ENCODE data around the gene NCOA1.

Gene NCOA1

GRCh38 chr2:24497685-24498084 is 6.6 kb downstream of the NCOA1 start:
- TF ChIP-seq PAX5 (IDR thresholded peaks at IDR 0.05; ENCODE audit: insufficient read depth, low read length, severe bottlenecking) (no peak), POLR2A (IDR thresholded peaks at IDR 0.05; ENCODE audit: low read depth, low read length) (no peak), SPI1 (IDR thresholded peaks at IDR 0.05; ENCODE audit: low read depth, low read length) (no peak), POLR2AphosphoS5 (IDR thresholded peaks at IDR 0.05; ENCODE audit: low read depth, low read length) (no peak), POU2F2 (IDR thresholded peaks at IDR 0.05; ENCODE audit: low read depth, low read length) (no peak), TAF1 (IDR thresholded peaks at IDR 0.05; ENCODE audit: low read depth, low read length) (no peak)
- no peak for FAIRE-seq
- DNase-seq (ENCODE audit: insufficient read length, low spot score), result no peak

- TF ChIP-seq TAF1 (IDR thresholded peaks at IDR 0.05; ENCODE audit: low read depth, low read length), result no peak
- TF ChIP-seq POLR2A (IDR thresholded peaks at IDR 0.05; ENCODE audit: low read depth, low read length), result no peak
- TF ChIP-seq POU2F2 (IDR thresholded peaks at IDR 0.05; ENCODE audit: low read depth, low read length), result no peak
- TF ChIP-seq SPI1 (IDR thresholded peaks at IDR 0.05; ENCODE audit: low read depth, low read length), result no peak
- TF ChIP-seq POLR2AphosphoS5 (IDR thresholded peaks at IDR 0.05; ENCODE audit: low read depth, low read length), result no peak
- TF ChIP-seq PAX5 (IDR thresholded peaks at IDR 0.05; ENCODE audit: insufficient read depth, low read length, severe bottlenecking), result no peak
- DNase-seq (ENCODE audit: insufficient read length, low spot score) (no peak), FAIRE-seq (no peak)
These were observed 7.1 kb downstream of the NCOA1 start for GRCh38 chr2:24498121-24498520.

- no peak for DNase-seq (ENCODE audit: insufficient read length, low spot score)
- no peak for TF ChIP-seq POLR2A (IDR thresholded peaks at IDR 0.05; ENCODE audit: low read depth, low read length)
- peak; percentile 62 for FAIRE-seq
These were observed 10.8 kb downstream of the NCOA1 start for GRCh38 chr2:24501813-24502212.

- peak; percentile 63 for FAIRE-seq
- DNase-seq (ENCODE audit: insufficient read length, low spot score), result no peak
- no peak for TF ChIP-seq PAX5 (IDR thresholded peaks at IDR 0.05; ENCODE audit: insufficient read depth, low read length, severe bottlenecking)
- TF ChIP-seq POLR2A (IDR thresholded peaks at IDR 0.05; ENCODE audit: low read depth, low read length), result no peak
- no peak for TF ChIP-seq SPI1 (IDR thresholded peaks at IDR 0.05; ENCODE audit: low read depth, low read length)
- no peak for TF ChIP-seq TAF1 (IDR thresholded peaks at IDR 0.05; ENCODE audit: low read depth, low read length)
- TF ChIP-seq POU2F2 (IDR thresholded peaks at IDR 0.05; ENCODE audit: low read depth, low read length), result no peak
- TF ChIP-seq POLR2AphosphoS5 (IDR thresholded peaks at IDR 0.05; ENCODE audit: low read depth, low read length), result no peak
These were observed 14.7 kb downstream of the NCOA1 start for GRCh38 chr2:24505534-24506275.

- FAIRE-seq (no peak), DNase-seq (ENCODE audit: insufficient read length, low spot score) (no peak)
- TF ChIP-seq TAF1 (IDR thresholded peaks at IDR 0.05; ENCODE audit: low read depth, low read length), result no peak
- no peak for TF ChIP-seq POU2F2 (IDR thresholded peaks at IDR 0.05; ENCODE audit: low read depth, low read length)
- TF ChIP-seq POLR2AphosphoS5 (IDR thresholded peaks at IDR 0.05; ENCODE audit: low read depth, low read length), result no peak
- no peak for TF ChIP-seq SPI1 (IDR thresholded peaks at IDR 0.05; ENCODE audit: low read depth, low read length)
- TF ChIP-seq PAX5 (IDR thresholded peaks at IDR 0.05; ENCODE audit: insufficient read depth, low read length, severe bottlenecking), result no peak
- TF ChIP-seq POLR2A (IDR thresholded peaks at IDR 0.05; ENCODE audit: low read depth, low read length), result no peak
These were observed 16.5 kb downstream of the NCOA1 start for GRCh38 chr2:24507549-24507948.

- no peak for TF ChIP-seq POU2F2 (IDR thresholded peaks at IDR 0.05; ENCODE audit: low read depth, low read length)
- no peak for TF ChIP-seq POLR2AphosphoS5 (IDR thresholded peaks at IDR 0.05; ENCODE audit: low read depth, low read length)
- no peak for TF ChIP-seq SPI1 (IDR thresholded peaks at IDR 0.05; ENCODE audit: low read depth, low read length)
- TF ChIP-seq PAX5 (IDR thresholded peaks at IDR 0.05; ENCODE audit: insufficient read depth, low read length, severe bottlenecking), result no peak
- TF ChIP-seq POLR2A (IDR thresholded peaks at IDR 0.05; ENCODE audit: low read depth, low read length), result no peak
- TF ChIP-seq TAF1 (IDR thresholded peaks at IDR 0.05; ENCODE audit: low read depth, low read length), result no peak
- DNase-seq (ENCODE audit: insufficient read length, low spot score), result no peak
- peak; percentile 51 for FAIRE-seq
These were observed 17.8 kb downstream of the NCOA1 start for GRCh38 chr2:24508878-24509277.

GRCh38 chr2:24509425-24509824 is 18.4 kb downstream of the NCOA1 start:
- DNase-seq (ENCODE audit: insufficient read length, low spot score) (no peak), FAIRE-seq (peak; percentile 81)
- TF ChIP-seq POLR2A (IDR thresholded peaks at IDR 0.05; ENCODE audit: low read depth, low read length) (no peak), SPI1 (IDR thresholded peaks at IDR 0.05; ENCODE audit: low read depth, low read length) (peak; percentile 83)

GRCh38 chr2:24509840-24510239 is 18.8 kb downstream of the NCOA1 start:
- no peak for TF ChIP-seq POLR2A (IDR thresholded peaks at IDR 0.05; ENCODE audit: low read depth, low read length)
- no peak for TF ChIP-seq POU2F2 (IDR thresholded peaks at IDR 0.05; ENCODE audit: low read depth, low read length)
- no peak for TF ChIP-seq POLR2AphosphoS5 (IDR thresholded peaks at IDR 0.05; ENCODE audit: low read depth, low read length)
- no peak for TF ChIP-seq SPI1 (IDR thresholded peaks at IDR 0.05; ENCODE audit: low read depth, low read length)
- TF ChIP-seq TAF1 (IDR thresholded peaks at IDR 0.05; ENCODE audit: low read depth, low read length), result no peak
- no peak for TF ChIP-seq PAX5 (IDR thresholded peaks at IDR 0.05; ENCODE audit: insufficient read depth, low read length, severe bottlenecking)
- FAIRE-seq (peak; percentile 13), DNase-seq (ENCODE audit: insufficient read length, low spot score) (no peak)

- TF ChIP-seq TAF1 (IDR thresholded peaks at IDR 0.05; ENCODE audit: low read depth, low read length), result no peak
- TF ChIP-seq POLR2AphosphoS5 (IDR thresholded peaks at IDR 0.05; ENCODE audit: low read depth, low read length), result no peak
- no peak for TF ChIP-seq PAX5 (IDR thresholded peaks at IDR 0.05; ENCODE audit: insufficient read depth, low read length, severe bottlenecking)
- no peak for TF ChIP-seq SPI1 (IDR thresholded peaks at IDR 0.05; ENCODE audit: low read depth, low read length)
- no peak for TF ChIP-seq POU2F2 (IDR thresholded peaks at IDR 0.05; ENCODE audit: low read depth, low read length)
- TF ChIP-seq POLR2A (IDR thresholded peaks at IDR 0.05; ENCODE audit: low read depth, low read length), result no peak
- FAIRE-seq, result peak; percentile 31
- no peak for DNase-seq (ENCODE audit: insufficient read length, low spot score)
These were observed 19.7 kb downstream of the NCOA1 start for GRCh38 chr2:24510771-24511170.

- FAIRE-seq (peak; percentile 13), DNase-seq (ENCODE audit: insufficient read length, low spot score) (no peak)
- no peak for TF ChIP-seq TAF1 (IDR thresholded peaks at IDR 0.05; ENCODE audit: low read depth, low read length)
- TF ChIP-seq POLR2AphosphoS5 (IDR thresholded peaks at IDR 0.05; ENCODE audit: low read depth, low read length), result no peak
- no peak for TF ChIP-seq SPI1 (IDR thresholded peaks at IDR 0.05; ENCODE audit: low read depth, low read length)
- no peak for TF ChIP-seq POLR2A (IDR thresholded peaks at IDR 0.05; ENCODE audit: low read depth, low read length)
- TF ChIP-seq POU2F2 (IDR thresholded peaks at IDR 0.05; ENCODE audit: low read depth, low read length), result no peak
- TF ChIP-seq PAX5 (IDR thresholded peaks at IDR 0.05; ENCODE audit: insufficient read depth, low read length, severe bottlenecking), result no peak
These were observed 20.1 kb downstream of the NCOA1 start for GRCh38 chr2:24511198-24511597.

Measured in GM12891 (cell line).